NCI-H82 treated with DMSO at 0.1 percent for 48 hours (cell line): ENCODE results near the gene LEMD3.

ENCODE experiments used
- DNase-seq: peaks from one replicate; lab custom pipeline; 2025; ENCODE audit not compliant: unreplicated experiment; lab: John Stamatoyannopoulos, UW

Gene LEMD3

DNA sequence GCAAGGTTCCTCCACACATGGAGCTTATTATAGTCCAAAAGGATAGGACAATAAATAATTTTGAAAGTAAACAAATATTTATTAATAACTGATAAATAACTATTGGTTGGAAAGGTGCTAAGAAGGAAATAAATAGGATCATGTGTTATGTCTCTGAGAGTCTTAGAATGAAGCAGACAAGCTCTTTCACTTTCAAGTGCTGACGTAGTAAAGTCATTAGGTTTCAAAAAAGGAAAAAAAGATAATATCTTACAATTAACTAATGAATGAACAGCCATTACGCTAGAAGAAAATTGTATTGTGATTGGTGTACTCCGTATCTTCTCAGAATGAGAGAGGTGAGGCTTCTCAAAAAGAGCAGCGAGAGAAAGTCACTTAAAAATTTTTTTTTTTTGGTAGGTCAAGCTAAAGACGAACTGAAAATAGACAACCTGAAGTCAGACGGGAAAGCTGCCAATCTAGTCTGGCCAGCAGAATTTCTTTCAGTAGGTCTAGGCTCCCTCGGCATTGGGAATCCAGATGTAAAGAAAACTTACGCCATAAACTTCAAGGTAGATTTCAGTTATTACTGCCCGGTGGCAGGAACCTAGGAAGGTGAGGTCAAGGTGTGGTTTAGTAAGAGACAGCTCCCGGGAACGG, 583 bp upstream of the LEMD3 start:
- no peak for DNase-seq

DNA sequence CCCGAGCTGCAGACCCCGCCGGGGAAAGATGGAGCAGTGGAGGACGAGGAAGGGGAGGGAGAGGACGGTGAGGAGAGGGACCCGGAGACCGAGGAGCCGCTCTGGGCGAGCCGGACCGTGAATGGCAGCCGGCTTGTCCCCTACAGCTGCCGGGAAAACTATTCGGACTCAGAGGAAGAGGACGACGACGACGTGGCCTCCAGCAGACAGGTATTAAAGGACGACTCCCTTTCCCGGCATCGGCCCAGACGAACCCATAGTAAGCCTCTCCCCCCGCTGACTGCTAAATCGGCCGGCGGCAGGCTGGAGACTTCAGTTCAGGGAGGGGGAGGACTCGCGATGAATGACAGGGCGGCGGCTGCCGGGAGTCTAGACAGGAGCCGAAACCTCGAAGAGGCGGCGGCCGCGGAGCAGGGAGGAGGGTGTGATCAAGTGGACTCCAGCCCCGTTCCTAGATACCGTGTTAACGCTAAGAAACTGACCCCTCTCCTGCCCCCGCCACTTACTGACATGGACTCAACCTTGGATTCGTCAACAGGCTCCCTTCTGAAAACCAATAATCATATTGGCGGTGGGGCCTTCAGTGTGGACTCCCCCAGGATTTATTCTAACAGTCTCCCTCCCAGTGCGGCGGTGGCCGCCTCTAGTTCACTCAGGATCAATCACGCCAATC, 962 bp downstream of the LEMD3 start:
- DNase-seq = peak; percentile 55

DNA sequence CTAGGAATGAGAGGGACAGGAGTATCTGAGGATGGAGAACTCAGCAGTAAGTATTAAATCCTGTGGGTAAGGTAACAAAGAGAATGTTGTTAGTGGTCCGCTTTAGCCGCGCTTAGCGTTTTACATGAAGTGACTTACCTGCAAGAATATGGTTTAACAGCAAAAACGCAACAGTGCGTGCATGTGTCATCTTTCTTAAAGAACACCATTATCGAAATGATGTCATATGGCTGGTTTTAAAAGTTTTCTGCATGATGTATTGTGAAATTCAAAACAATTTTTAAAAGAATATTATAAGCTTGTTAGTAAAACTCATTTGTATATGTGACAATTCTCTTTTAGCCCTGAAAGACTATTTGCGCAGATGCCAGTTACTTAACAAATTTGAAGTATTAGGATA, 1.7 kb downstream of the LEMD3 start:
- DNase-seq = no peak

DNA sequence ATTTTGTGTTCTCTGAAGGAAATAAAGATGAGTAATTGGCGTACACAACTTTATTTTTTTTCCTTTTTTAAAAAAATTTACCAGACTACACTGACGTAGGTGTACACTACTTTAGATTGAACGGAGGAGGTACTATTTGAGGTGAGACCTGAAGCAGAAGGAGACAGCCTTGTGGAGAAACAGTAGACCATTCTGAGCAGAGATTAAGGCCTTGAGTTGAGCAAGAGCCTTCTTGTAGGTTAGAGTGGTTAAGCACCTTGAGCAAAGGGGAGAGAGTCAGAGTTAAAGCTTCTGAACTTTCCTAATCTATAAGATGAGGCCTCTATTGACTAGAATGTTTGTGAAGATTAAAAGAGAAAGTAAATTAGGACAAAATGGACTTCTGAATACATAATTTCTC, 2.5 kb downstream of the LEMD3 start:
- no peak for DNase-seq

DNA sequence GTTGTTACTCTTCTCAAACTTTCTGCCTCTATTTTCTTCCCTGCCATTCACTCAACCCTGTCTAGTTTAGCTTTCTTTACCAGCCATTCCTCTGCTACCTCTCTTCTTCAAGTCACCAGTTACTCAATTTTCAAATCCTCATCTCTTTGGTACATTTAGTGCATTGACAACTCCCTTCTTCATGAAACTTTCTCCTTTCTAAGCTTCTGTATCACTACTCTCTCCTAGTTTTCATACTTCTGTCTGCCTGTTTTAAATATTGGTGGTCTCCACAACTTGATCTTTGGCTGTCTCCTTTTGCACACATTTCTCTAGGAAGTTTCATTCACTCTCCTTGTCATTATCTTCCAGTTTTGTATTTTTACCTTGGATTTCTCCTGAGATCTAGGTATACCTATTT, 6.0 kb downstream of the LEMD3 start:
- no peak for DNase-seq

DNA sequence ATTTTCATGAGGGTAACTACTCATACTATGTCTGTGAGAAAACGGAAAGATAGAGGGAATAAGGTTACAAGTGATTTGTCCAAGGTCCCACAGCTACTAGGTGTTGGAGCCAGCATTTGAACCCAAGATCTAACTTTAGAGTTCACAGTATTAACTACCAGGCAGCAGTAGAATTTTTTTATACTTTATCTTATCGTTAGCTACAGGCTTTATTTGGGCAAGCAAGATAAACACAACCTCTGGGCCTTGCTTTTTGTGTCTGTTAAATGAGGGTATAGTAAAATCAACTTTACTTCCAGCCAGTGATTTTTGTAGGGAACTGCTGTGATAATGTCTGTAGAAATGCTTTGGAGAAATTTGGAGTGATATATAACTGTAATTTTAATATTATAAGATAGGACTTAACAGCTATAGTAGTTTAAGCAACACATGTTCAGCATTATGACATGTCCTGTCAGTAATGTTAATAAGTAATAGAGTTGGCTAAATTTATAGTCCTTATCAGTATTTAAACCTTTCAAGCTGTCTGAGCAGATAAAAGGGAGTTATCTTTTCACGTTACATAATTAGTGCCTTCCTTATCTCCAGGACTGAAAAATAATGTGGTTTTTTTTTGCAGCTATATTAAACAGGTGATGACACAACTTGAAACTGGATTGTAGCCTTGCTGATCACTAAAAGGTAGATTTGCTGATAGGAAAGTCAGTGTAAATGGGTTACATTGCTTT, 12.8 kb downstream of the LEMD3 start:
- no peak for DNase-seq

DNA sequence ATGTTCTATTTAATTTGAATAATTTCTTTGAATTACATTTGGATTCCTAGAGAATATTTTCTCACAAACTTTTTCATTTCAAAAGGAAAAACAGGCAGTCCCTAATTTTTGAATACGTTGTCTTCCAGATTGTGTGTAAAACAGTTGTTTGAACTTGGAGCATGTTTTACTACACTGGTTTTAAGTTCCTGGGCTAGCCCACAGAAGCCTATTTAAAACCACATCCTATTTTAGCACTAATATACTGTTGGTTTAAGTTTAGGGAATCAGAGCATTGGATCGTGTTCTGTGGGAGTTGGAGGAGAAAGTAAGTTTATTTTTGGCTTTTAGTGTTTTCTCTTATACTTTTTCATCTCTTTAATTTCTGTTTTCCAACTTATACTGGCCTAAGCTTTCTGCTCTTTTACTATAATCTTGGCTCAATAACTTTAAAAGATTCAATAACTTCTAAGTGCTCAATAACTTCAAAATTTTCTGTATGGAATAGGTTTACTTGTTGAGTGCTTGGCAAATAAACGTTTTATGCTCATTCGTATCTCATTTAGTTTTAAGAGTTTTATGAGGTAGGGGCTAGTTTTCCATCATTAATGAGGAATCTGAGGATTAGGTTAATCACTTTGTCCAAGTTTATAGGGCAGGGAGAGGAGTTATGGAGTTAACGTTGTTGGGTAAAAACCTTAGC, 14.9 kb downstream of the LEMD3 start:
- no peak for DNase-seq

DNA sequence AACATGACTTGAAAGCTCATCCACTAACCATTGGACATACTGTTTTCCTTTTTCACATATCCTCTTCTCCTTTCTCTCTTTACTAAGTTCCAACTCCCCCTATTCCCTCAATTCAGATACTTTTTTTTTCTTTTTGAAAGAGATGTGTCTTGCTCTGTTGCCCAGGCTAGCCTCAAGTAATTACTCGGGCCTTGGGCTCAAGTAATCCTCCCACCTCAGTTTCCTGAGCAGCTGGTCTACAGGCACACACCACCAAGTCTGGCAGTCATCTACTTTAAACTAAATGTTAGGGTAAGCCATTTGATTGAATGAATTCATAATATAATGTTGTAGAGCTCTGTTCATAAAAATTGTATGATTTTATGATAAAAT, 15.5 kb downstream of the LEMD3 start:
- no peak for DNase-seq

DNA sequence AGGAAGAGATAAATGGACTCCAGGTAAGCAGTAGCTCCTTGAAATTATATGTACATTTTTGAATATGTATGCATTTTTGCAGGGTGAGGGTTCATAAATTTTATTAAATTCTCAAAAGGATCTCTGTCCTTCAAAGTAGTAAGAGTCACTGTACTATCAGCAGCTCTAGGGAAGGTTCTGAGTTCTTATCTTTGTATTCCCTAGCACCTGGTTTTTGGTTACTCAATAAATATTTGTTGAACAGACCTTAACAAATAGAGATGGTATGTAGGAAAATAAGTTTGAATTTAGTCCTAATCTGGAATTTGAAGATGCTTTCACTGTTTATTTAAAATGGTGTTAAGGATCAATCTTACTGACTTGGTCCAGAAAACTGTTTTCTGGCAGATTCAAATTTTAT, 18.3 kb downstream of the LEMD3 start:
- no peak for DNase-seq

DNA sequence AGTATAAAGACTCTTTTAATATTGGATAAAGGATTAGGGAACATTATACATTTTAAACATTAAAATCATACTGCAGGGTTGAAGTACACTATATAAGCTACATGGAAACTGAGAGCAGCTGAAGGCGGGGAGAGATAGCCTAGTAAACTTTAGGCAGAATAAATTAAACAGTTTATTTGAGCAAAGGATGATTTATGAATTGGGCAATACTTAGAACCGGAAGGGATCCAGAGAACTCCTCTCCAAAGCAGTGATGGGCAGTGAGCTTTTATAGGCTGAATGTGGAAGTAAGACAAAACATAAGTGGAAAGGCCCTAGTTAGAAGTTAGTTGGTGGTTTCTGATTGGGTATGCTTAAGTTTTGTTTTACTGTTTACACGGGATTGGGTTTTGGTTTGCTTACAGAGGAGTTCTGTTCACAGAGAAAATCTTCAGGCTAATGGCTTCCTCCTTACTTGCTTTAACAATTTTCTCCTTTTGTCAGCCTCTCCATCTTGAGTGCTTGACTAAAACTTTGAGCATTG, 18.9 kb downstream of the LEMD3 start:
- no peak for DNase-seq

DNA sequence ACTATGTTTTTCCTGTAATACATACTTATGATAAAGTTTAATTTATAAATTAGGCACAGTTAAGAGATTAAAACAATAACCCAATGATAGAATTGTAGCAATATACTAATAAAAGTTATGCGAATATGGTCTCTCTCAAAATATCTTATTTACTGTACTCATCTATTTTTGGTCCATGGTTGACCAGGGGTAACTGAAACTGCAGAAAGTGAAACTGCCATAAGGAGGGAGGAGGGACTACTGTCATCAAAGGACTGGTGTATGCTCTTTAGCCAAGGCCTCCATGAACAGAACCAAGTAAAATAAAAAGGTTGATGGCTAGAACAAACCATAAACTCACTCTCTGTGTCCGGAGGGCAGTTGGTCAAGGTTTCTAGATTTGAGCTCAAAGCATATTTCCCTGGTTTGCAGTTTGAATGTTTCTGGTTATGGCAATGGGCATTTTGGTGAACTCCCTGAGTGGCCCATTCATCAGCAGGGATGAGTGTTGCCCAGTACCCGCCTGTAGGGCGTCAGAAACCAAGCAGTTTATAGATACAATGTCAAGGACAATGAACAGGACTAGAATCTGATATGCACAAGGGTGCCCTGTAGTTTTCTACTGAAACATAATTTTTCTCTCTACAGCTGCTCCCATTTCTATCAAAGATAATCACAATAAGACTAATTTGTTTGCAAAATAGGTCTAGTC, 19.8 kb downstream of the LEMD3 start:
- DNase-seq = no peak

DNA sequence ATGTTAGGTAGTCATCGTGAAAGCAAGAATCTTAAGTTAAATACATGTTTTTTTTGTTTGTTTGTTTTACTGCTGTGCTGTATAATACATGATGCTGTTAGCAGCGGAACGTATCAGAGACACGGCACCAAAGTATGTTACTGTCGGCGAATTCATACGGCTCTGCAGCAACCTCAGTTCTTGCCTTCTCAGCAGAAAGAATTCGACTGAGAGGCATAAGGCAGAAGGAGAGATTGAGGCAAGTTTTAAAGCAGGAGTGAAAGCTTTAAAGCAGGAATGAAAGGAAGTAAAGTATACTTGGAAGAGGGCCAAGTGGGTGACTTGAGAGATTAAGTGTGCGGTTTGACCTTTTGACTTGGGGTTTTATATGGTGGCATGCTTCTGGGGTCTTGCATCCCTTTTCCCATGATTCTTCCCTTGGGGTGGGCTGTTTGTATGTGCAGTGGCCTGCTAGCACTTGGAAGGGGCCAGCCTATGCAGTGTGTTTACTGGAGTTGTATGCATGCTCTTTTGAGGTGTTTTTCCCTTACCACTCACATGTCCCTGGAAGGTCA, 23.7 kb downstream of the LEMD3 start:
- DNase-seq = no peak

DNA sequence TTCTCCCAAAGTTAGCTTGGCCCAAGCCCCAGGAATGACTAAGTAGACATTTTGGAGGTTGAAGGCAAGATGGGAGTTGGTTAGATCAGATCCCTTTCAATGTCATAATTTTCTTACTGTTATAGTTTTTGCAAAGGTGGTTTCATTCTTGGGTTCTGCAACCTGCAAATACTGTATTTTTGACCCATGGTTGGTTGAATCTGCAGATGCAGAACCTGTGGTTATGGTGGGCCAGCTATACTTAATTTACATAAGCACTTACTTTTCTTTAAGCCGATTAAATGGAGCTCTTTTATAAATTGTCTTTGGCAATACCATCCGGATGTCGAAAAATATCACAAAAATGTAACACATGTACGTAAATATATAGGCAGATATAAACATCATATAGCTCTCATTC, 25.6 kb downstream of the LEMD3 start:
- DNase-seq = no peak

DNA sequence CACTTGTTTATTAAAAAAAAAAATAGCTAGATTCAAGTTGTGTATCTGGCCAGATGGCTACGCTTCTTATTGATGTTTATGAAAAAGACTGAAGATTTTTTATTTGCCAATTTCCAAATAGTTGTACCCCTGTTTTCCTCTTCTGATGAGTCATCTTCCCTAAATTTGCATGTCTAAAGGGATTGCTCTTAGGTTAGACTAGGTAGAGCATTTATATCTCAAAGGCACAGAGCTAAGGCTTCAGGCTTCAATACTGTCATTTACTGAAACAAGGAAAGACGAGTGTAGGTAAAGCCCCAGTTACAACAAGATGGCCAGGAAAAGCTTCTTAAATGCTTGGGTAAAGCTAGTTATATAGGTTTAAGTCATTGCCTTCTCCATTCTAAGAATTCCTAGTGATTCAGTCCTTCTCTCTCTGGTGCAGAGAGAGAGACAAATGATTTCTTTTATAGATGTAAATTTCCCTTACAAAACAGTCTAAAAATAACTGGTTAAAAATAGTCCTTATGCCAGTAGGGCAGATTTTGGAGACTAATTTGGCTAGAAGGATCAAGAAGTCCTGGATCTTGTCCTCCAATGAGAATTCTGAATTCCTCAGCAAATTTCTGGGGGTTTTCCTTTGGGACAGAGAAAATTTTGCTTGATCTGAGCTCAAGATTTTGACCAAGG, 26.1 kb downstream of the LEMD3 start:
- no peak for DNase-seq

DNA sequence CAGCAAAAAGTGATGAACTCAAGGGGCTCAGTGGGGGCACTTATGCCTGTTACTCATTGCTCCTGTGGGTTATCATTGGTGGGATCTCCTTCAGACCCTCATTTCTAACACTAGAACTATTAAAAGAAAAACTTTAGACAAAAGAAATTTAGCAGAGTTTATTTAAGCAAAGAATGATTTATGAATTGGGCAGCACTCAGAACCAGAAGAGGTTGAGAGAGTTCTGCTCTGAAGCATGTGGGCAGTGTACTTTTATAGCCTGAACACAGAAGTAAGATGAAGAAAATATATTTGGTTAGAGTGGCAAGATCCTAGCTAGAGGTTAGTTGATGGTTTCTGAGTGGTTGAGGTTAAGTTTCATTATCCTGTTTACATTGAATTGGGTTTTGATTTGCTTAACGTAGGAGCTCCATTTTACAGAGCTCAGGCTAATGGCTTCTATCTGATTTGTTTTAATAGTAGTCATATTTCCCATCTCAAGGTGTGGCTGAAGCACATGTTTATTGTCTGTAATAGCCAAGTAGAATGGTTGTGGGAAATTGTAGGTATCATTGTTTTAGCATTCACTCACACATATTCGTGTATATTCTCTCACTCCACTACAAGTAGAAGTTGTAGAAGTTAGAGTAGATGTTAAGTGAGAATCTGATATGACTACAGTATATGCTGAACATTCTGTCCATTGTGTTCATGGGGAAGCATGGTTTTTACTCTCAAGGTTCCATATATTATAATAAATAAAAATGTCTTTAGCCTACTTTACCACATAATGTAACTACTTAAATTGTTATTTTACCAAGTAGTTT, 27.6 kb downstream of the LEMD3 start:
- DNase-seq = no peak

DNA sequence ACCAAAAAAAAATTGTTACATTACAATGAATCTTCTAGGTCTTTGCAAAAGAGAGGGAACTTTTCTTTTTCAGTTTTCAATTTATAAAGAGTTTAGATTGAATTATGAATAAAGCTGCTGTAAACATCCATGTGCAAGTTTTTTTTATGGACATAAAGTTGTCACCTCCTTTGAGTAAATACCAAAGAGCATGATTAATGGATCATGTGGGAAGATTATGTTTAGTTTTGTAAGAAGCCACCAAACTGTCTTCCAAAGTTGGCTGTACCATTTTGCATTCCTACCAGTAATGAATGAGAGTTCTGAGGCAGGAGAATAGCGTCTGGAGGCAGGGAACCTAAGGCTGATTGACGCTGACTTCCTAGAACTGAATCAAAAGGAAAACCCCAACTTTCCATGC, 30.2 kb downstream of the LEMD3 start:
- DNase-seq = no peak

DNA sequence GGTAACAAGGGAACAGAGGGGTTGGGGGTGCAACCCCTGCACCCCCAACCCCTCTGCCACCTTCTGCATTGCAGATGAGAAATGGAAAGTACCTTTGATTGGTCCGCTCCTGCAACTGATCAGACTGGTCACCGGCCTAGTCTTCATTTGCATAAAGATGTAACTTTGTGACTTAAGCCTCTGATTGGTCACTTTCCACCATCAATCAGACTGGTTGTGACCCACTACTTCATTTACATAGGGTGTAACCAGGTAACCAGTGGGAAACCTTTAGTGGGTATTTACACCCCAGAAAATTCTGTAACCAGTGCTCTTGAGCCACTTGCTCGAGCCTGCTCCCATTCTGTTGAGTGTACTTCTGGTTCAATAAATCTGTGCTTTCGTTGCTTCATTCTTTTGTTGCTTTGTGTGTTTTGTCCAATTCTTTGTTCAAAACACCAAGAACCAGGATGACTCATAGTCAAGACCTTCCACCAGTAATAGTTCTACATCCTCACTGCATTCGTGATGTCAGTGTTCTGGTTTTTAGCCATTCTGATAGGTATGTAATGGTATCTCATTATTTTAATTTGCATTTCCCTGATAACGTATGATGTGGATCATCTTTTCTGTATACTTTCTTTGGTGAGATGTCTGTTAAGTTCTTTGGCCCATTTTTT, 30.8 kb downstream of the LEMD3 start:
- DNase-seq = no peak

DNA sequence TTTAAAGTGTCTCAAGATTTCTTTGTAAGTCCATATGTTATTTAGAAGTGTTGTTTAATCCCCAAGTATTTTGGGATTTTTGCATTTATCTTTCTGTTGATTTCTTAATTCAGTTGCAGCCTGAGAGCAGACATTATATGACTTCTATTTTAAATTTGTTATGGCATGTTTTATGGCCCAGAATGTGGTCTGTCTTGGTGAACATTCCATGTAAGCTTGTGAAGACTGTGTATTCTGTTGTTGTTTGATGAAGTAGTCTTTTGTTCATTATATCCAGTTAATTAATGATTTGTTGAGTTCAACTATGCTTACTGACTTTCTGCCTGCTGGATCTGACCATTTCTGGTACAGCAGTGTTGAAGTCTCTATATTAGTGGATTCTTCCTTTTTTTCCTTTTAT, 34.0 kb downstream of the LEMD3 start:
- DNase-seq = no peak
